ENCODE results near the gene SUGP1. TPM values are rescaled to one million over a fixed set of nuclear protein-coding genes. Genes with fewer than 3 reads are reported as not detected.

Gene SUGP1
- total RNA-seq, 1 donor from 2014 or later = 41.6 TPM

DNA sequence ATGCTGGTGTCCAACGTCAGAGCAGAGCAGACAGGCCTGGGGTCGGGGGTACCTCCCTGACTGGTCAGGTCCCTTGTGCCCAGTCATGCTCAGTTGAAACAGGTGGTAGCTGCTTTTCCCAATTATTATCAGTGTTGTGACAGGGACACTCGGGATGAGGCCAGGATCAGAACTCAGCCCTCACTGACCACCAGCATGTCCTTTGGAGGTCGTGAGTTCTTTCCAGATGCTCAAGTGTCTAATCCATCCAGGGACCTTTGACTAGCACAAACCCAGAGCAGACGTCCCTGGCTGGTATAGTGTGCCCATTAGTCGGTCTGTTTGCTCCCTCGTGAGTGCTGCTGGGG is 22.7 kb upstream of the SUGP1 start:
- no peak for DNase-seq (ENCODE audit: low spot score)
- intact Hi-C loops (cut with DNase I) = loop anchor here (5.0 kb wide), 1 partner anchor 196 kb away; no protein-coding TSS in a partner anchor

DNA sequence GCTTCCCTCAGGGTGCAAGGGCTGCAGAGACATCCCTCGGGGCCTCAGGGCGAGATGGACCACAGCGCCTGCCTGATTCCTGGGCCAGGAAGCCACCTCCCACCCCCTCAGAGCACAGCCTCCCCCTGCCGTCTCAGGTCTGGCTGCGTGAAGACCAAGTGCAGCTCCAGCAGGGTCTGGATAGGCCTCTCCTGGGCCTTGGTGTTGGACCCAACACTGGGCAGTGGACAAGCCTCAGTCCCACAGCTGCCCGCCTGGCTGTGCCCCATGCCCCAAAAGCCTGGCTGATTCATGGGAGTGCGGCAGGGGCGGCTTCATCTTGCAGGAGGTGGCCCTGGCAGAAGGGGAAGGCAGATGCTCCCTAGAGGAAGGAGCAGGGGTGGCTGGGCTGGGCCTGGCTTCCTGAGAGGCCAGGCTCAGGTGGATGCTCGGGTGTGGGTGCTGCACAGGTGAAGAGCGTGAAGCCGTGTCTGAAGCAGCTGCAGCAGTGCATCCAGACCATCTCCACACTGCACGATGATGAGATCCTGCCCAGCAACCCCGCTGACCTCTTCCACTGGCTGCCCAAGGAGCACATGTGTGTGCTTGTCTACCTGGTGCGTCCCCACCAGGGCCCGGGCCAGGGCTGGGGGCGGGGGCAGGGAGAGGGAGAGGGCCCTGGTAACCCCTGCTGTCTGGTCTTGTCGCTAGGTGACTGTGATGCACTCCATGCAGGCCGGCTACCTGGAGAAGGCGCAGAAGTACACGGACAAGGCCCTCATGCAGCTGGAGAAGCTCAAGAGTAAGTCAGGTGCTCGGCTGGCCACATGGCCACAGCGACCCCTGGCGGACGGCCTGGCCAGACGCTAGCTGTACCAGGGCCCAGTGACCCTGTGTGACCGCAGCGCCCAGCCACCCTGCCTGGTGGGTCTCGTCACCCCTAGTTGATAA is 22.0 kb upstream of the SUGP1 start:
- intact Hi-C loops (cut with DNase I) = loop anchor here (5.0 kb wide), 1 partner anchor 195 kb away; no protein-coding TSS in a partner anchor
- DNase-seq (ENCODE audit: low spot score) = peak; percentile 80

DNA sequence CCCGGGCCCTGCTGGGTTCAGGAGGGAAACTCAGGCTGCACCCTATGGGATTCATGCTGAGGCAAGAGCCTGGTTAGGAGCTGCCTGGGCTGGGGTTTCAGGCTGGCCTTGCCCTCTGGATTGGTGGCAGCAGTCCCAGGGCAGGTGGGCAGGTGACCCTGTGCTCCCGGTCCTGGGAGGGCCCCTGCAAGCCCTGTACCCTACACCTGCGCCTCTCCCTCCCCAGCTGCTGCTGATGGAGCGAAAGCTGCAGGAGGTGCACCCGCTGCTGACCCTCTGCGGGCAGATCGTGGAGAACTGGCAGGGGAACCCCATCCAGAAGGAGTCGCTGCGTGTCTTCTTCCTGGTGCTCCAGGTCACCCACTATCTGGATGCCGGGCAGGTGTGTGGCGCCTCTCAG is 20.7 kb upstream of the SUGP1 start:
- DNase-seq (ENCODE audit: low spot score) = no peak
- intact Hi-C loops (cut with DNase I) = loop anchor here (5.0 kb wide), 1 partner anchor 194 kb away; no protein-coding TSS in a partner anchor

DNA sequence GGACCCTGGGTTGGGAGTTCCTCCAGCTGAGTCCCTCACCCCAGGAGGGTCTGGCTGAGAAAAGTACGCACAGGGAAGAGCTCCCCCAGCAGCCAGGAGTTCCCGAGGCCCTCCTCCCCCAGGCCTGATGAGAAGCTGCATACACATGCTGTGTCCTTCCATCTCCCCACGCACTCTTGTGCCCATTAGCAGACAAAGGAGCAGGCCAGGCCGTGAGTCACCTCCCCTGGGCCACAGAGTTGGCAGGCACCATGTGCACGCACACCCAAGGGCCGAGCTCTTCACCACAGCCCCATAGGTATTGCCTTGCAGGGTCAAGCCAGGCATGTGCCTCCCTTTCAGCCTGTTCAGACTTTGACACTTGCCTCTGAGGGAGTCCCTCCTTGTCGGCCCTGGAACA is 17.8 kb upstream of the SUGP1 start:
- DNase-seq (ENCODE audit: low spot score) = no peak

DNA sequence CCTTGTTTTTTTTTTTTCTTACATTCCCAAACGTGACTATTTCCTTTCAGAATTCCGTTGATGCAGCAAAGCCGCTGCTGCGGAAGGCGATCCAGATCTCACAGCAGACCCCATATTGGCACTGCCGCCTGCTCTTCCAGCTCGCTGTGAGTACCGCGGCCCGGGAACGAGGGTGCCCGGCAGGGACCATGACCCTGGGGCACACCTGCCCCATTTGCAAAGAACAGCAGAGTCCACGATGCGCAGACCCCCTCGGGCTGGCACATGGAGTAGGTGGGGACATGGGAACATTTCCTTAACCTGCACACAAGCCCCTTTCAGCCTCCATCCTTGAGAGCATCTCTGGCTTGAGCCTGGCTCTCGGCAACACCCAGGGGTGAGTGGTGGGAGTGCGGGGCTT is 16.8 kb upstream of the SUGP1 start:
- no peak for DNase-seq (ENCODE audit: low spot score)
- intact Hi-C loops (cut with DNase I) = no loop called here

More for the DNA sequence above, 17.8 kb upstream of the SUGP1 start:
- intact Hi-C loops (cut with DNase I) = no loop called here

DNA sequence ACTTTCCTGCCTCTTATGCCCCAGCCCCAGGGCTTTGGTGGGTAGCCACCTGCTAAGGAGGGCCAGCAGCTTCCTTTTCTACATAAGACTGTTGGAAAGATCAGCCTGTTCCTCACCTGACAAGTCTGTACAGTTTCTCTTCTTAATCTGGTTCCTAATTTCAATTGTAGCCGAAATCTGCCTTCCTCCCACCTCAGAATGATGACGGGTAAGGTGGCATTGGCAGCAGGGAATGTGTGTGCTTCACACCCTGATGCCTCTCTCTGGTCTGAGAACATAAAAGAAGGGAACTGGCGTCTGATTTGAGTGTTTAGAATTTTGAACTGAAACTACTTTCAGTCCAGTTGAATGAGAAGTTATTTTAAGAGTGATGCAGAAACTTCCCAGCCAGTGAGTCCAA is 16.3 kb upstream of the SUGP1 start:
- intact Hi-C loops (cut with DNase I) = no loop called here
- no peak for DNase-seq (ENCODE audit: low spot score)

DNA sequence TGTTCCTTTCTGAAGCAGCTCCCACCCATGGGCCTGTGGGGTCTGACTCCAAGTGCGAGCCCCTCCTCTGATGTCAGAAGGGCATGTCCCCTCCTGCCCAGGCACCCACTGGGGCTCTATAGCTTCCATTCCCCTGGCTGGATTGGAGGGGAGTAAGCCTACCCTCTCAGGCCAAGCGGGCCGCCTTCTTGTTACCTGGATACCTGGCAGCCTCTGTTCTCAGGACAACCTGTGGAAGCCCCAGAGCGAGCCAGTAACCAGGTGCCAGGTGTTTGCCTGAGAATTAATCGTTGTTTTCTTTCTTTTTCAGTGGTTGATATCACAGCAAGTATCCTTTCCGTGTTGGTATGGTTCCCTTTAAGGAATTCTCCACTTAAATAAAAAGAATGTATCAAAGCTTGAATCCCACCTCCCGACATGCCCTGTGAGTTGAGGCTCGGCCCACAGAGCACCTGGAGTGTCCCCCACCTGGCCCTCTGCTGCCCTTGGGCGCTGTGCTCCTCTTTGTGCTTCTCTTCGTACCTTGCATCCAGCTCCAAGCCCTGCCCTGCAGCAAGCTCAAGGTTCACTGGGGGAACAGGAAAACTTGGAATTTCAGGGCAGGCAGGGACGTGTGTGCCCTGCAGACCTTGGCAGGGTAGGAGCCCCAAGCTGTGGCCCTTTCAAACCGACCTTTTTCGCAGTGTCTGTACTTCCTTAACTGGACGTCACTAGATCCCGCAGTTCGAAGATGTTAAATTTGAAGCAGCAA is 15.3 kb upstream of the SUGP1 start:
- DNase-seq (ENCODE audit: low spot score) = no peak

DNA sequence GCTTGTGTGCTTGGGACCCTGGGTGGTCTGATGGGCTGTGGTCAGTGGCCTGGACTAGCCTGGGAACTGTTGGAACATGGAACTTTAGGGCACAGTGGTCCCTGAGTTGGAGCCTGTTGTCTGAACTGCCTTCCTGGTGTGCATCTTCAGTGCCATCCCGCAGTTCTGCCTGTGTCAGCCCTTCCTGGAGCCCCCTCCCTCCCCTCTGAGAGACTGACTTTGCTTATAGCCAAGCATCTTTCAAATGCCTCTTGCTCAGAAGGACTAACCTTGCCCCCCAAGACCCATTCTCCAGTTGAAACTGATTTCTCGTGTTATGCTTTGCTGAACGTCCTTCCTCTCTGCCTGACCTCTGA is 14.7 kb upstream of the SUGP1 start:
- no peak for DNase-seq (ENCODE audit: low spot score)
- intact Hi-C loops (cut with DNase I) = no loop called here

More for the DNA sequence above, 15.3 kb upstream of the SUGP1 start:
- intact Hi-C loops (cut with DNase I) = no loop called here

DNA sequence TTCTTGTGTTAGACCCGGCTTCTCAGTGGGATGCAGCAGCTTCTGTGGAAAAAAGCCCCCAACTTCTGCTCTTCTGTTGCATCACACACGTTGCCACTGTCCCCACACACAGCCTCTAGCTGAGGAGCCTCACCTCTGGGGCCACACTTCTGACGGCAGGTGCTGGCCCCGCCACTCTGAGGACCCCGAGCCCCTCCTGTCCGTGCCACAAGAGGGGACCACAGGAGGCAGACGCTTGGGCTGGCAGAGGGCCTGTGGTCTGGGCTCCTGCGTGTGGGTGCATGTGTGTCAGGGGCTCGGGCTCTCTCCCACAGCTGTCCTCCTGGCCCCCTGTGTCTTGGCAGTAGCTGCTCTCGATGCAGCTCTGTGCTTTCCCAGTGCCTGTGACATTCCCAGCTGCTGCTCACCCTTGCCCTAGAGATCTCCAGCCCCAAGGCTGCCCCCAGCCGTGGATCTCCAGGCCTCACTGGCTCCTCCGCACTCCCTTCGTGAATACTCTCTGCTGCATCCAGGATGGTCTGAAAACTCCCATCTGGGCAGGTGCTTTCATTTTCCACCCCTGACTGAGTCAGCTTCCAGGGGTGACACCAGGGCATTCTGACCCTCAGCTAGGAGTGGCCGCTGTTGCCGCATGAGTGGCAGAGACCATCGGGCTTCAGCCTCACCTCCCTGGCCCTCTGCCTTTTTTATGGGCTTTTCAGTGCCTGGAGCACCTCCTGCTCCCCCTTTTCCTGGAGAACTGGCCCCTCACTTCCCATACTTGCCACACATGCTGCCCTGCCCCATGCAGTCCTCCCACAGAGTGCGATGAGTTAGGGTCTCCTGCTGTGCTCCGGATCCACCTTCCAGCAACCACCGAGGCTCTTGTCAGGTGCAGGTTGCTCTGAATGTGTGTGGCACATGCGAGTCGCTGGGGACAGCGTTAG is 14.0 kb upstream of the SUGP1 start:
- DNase-seq (ENCODE audit: low spot score) = no peak
- intact Hi-C loops (cut with DNase I) = no loop called here

DNA sequence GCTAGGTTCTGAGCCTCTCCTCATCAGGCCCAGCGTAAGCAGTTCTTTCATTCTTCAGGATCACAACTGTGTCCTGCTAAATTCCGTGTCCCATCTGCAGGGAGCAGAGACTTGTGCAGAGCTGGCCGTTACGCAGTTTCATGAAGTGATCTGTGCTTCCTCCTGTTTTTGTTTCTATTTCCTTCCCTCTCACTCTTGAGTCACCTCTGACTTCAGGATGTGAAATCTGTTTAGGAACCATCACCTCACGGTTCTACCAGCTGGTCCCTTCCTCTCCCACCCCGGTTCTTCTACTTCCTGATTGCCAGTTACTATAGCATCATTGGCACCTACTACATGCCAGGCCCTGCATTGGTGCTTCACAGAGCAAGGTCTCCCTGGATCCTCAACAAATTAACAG is 8.8 kb upstream of the SUGP1 start:
- DNase-seq (ENCODE audit: low spot score) = no peak
- intact Hi-C loops (cut with DNase I) = no loop called here

DNA sequence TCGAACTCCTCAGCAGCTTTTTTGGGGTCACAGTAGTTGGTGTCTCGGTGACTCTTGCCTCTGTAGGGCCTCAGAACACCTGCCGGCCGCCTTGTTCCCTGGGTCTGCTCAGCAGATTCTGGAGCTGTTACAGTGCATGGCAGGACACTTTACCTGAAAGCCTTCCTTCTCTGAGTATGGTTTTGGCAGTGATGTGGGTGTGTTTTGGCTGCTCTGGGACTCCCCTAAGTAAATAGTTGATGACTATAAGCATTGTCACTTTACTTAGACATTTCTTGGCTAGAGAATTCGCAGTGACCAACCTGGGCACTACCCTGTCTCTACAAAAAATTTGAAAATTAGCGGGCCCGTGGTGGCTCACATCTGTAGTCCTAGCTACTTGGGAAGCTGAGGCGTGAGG is 7.4 kb upstream of the SUGP1 start:
- intact Hi-C loops (cut with DNase I) = no loop called here
- DNase-seq (ENCODE audit: low spot score) = no peak

DNA sequence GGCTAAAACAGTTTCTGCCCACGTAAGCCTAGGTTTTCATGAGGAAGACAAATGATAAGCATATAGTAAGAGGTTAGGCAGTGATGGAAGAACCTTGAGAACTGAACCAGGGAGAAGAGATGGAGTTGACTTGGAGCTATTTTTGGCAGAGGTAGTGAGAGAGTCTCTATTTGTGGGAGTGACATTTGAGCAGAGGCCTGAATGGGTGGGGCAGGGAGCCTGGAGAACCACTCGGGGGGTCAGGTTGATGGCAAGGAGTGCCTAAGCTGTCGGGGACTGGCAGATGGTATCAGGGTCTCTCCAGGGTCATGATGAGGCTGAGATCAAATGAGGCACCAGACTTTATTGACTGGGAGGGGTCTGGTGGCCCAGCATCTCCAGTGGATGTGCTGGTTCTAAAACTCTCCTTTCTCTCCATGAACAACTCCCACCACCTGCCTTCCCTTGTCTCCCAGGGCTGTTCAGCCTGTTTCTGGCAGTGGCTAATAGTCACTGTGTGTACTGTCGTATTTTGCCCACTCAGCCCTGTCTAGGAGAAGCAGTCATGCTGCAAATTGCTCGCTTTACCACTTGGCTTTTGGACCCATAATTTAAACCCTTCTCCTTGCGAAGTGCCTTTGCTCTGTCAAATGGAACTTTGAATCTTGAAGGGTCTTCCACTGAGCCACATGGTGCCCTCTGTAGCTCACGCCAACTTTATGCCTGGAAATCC is 3.9 kb upstream of the SUGP1 start:
- intact Hi-C loops (cut with DNase I) = no loop called here
- DNase-seq (ENCODE audit: low spot score) = no peak

DNA sequence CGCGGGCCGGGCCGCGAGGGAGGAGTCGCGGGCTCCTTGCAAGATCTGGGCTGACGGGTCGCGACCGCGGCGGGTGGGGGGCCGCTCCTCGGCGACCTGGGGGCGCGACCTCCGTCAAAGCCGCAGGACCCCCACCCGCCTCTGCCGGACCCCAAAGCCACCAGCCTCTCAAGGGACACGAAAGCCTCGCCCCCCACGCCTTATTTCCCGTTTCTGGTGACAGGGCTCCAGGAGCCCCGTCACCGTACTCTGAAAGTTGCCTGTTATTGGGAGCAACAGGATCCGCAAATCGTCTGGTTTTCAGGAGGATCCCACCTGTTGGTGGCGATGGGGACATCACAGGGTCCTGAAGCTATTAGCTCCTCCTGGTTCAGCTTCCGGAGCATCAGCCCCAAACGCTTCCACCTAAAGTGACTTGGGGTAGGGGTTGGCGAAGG is 850 bp upstream of the SUGP1 start:
- intact Hi-C loops (cut with DNase I) = loop anchor here (2.0 kb wide), 1 partner anchor 128 kb away; the partner anchor contains the start of genes BORCS8 and RFXANK
- DNase-seq (ENCODE audit: low spot score) = no peak

DNA sequence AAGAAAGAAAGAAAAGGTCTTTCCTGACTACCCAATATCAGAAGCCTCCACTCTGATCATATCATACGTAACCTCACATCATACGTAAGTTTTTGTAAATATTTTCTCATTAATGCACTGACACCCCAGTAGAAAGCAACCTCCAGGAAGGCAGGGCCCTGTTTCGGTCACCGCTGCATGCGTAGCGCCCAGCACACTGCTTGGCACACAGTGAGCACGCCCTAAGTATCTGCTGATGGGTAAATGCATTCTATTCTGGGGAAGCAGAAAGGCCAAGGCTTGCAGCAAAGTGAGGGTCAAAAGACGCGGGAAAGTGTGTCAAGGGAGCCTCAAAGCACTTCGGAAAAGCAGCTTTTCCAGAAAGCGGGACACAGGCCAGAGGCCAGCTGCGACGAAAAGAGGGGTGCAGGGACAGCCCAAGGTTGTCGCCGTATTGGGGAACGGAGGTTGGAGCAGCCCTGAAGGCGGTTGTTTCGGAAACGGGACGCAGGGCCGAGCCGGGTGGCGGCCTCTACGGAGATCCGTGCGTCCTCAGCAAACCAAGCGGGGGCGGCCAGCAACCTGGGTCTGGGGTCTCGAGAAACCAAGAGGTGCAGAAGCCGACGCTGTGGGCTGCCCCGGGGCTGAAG is 463 bp downstream of the SUGP1 start:
- DNase-seq (ENCODE audit: low spot score) = no peak
- intact Hi-C loops (cut with DNase I) = loop anchor here (2.0 kb wide), 1 partner anchor 127 kb away; the partner anchor contains the start of genes BORCS8 and RFXANK

DNA sequence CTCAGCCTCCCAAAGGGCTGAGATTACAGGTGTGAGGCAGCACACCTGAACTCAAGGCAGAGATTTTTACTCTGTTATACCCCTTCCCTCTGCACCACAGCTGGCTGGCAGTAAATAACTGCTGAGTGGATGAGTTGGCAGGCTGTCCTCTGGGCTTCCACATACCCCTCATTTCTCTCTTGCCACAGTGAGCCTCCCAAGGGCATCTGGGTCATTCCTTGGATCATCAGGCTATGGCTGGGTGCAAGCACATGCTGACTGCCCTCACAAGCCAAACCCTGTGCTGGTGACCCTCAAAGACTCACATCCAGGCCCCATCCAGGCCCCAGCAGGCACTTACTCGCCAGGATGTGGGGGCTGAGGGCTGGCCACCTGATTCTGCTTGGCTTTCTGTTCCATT is 4.2 kb downstream of the SUGP1 start:
- intact Hi-C loops (cut with DNase I) = no loop called here
- DNase-seq (ENCODE audit: low spot score) = no peak

DNA sequence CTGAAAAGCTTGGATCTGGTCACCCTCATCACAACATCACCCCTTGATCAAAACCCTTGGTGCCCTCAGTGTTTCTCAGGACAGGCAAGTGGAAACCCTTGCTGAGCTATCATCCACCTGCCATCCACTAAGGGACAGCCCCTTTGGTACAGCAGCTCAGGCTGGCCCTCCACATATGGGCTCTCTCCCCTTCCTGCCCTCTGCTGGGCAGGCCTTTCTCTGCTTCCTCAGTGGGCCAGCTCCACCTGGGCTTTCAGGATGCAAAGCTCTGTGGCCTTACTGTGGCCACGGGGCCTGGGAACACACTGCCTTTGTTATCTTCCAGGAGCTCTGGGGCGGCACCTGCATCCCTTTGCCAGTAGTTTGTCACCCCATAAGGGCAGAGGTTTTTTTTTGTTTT is 4.9 kb downstream of the SUGP1 start:
- no peak for DNase-seq (ENCODE audit: low spot score)
- intact Hi-C loops (cut with DNase I) = no loop called here

DNA sequence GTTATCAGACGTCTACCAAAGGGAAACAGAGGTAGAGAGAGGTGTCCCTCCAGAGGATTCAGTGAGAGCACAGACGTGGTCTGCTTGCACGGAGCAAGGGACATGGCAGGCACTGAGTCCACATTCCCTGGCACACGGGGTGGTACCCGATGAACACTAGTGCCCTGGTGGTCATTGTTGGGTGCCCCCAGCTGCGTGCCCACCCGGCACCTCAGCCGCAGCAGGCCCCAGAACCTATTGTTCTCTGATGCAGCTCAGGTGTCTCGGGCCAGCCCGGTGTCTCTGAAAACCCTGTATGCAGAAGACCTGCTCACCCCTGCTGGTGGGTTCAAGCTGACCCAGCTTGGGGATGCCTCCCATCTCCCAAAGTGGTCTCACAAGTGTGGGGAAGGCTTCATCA is 11.9 kb downstream of the SUGP1 start:
- DNase-seq (ENCODE audit: low spot score) = no peak
- intact Hi-C loops (cut with DNase I) = no loop called here

DNA sequence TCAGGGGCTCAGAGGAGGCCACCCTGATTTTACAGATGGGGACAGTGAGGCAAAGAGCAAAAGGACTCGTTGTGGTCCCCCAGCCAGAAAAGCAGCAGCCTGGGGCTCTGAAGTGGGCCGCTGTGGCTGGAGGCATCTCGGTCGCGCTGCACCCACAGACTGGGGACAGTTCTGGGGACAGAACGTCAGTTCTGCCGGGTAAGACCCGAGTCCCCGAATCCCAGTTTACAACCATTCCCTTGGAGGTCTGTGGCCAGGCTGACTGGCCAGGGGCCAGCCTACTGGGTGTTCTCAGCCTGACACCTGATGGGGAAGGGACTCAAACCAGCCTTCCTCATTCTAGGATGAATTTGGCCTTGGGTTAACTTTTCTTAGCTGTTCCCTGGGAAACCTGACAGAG is 14.1 kb downstream of the SUGP1 start:
- intact Hi-C loops (cut with DNase I) = no loop called here
- no peak for DNase-seq (ENCODE audit: low spot score)

DNA sequence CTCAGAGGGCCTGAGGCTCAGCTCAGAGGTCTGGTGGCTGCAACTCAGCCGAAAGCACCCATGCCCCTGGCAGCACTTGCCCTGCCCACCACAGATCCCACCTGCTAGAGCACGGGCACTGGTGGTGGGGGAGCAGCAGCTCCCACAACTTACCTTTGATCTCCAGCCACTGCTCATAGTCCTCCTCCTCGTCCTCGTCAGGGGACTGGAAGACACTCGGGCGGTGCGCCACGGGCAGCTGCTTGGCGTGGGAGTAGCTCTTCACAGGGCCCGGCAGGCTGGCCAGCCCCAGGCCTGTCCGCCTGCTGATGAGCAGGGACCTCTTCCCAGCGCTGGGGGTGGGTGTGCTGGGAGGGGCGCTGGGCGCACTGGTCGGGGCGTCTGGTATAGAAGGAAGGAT is 14.6 kb downstream of the SUGP1 start:
- intact Hi-C loops (cut with DNase I) = no loop called here
- no peak for DNase-seq (ENCODE audit: low spot score)

All from cardiac septum (tissue), 1 donor.